ENCODE data around the gene FBXL15.
"Not testable (repeated sequence)": the region's sequence is repeated elsewhere in the genome, so short reads cannot be mapped to it uniquely, and the experiment has no call there.

Gene FBXL15

DNA sequence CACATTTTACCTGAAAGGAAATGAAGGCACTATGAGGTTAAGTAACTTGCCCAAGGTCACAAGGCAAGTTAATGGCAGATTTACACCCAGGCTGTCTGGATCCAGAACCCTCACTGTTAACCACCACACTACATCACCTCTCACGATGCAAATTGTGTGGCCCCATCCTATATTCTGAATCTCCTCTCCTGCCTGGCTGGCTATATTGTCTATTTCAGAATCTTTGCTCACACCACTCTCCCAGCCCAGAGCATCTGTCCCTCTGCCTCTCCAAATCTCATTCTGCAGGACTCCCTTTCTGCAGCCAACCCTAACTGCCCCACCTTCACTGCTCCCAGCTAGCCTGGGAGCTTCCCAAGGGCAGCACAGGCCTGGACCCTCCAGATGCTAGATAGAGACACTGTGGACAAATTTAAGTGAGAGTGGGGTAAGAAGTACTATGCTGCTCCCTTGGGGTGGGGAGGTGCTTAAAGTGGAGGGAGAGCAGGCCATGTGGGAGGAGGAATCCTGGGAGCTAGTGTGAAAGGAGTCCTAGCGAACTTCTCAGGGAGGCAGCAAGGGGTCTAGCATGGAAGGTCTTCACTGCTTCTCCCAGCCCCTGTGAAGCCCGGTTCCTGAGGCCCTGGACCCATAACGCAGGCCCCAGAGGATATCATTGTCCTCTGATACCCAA is 11.0 kb downstream of the FBXL15 start:
- DNase-seq = no peak

DNA sequence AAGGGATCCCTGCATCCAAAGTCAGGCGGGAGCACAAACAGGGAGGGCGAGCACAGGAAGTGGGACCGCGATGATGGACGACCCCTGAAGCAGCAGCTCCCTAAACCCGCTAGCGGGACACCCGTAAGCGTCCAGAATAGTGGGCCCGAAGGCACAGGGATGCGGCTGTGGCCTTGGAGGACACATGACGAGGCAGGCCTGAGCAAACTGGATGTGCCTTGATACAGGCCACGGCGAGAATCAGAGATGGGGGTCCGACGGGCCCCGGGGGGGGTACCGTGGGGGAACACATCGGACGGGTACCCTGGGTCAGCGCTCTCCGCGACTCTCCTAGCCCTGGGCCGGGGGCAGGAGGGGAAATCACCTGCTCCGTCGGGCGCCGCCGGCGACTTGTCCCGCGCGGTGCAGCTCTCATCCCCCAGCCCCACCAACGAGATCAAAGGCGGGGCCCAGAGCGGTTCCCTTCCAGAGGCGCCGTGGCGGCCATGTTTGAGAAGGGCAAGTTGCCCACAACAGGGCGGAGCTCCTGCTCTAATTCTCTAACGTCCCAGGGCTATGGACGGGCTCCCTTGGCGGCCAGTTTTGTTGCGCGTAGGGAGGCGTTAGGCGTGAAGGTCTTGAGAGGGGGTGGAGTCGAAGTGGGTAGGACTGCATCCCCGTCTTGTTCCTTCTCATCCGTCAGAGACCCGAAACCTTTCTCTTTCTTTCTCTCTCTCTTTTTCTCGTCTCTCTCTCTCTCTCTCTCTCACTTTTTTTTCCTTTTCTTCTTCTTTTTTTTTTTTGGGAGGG is 11.7 kb downstream of the FBXL15 start, which contains the start of gene CUEDC2:
Gene CUEDC2 (minus strand): TSS at position 413 of the 789 bp plus-strand sequence. CDS start 7,386 bp downstream, outside the sequence.
- peak; percentile 95 for DNase-seq

DNA sequence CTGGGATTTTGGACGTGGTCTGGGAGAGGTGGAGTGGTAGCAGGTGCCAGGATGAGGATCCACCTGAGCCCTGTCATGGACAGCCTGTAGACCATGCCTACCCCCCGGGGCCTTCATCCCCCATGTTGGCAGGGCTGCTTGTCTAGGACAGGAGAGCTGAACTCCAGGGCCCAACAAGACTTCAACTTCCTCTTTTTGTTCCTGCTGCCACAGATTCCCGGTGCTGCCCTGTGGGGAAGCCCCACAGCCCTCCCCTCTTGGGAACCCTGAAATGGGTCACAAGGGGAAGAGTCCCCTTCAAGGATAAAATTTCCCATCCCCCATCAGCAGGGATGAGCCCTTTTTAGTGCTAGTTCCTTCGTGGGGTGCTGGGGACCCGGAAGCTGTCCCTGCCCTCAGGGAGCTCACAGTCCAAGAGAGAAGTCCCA is 13.0 kb downstream of the FBXL15 start:
- DNase-seq = no peak

DNA sequence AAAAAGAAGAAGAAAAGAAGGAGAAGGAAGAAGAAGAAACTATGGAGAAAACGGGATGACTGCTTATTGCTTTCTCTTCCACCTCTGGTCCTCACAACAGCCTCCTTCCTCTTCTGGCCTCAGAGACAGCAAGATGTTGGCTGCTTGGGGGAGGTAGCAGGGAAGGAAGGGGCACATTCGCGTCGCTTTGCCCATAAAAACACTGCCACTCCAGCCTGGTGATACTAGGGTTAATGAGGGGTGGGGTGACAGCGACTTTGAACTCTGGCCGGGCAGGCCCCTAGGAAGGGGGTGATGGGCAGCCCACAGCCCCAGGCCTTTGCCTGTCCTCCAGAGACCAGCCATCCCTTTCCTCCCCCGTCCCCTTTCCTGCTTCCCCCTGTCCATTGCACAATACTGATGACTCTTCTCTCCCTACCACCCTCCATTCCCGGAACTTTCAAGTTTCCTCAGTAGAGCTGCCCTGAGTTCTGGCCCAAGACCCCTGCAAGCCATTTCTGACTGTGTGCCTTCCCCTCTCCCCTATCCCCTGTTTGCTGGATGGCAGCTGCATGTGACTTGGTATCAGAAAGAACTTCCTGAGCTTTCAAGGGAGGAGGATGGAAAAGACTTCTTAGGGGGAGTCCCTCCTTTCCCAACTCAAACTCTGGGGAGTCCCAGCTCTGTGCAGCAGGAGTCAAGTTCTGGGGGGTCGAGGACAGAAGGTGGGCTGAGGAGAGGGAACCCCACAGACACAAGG is 13.9 kb downstream of the FBXL15 start:
- no peak for DNase-seq

DNA sequence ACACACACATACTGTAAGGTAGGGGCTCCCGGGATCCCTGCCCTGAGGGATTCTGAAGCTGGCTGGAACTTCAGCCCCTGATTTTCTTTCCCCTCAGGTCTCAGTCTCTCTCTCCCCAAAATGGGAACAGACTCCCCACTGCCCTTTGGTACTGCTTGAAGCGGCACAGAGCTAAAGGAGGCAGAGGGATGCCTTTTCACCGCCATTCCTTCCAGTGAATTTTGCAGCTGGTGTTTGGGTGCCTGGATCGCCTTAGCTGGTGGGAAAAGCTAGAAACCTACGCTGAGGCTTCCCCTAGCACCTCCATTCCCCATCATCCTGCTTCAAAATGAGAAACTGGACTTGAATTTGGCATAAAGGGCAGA is 14.5 kb downstream of the FBXL15 start:
- no peak for DNase-seq

DNA sequence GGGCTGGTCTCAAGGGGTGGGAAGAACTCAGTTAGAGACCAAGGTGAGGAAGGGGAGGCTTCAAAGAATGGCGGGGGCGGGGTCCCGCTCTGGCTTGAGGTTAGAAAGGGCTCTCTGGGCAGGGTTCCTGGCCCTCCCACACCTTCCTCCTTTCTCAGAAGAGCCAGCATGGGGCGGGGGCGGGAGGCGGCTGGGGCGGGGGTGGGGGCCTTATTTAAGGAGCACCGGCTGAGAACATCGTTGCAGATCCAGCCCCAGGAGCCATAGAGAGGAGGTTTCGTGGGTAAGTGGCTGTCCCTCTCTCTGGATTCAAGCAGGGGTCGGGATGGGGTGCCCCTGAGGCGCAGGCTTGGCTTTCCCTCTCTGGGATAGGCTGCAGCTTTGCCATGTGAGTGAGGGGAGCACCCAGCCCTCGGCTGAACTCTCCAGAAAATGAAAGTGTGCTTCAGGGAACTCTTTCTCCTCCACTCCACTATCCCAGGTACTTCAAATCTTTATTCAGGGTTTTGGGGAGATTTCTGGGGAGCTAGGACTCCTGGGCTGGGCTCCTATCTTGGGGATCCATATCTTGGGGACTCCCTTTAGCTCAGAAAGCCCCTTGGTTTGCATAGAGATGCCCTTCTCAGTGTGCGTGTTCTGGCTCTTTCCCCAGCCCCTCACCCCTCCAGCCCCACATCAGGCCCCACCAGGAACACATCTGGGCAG is 15.0 kb downstream of the FBXL15 start:
- no peak for DNase-seq

DNA sequence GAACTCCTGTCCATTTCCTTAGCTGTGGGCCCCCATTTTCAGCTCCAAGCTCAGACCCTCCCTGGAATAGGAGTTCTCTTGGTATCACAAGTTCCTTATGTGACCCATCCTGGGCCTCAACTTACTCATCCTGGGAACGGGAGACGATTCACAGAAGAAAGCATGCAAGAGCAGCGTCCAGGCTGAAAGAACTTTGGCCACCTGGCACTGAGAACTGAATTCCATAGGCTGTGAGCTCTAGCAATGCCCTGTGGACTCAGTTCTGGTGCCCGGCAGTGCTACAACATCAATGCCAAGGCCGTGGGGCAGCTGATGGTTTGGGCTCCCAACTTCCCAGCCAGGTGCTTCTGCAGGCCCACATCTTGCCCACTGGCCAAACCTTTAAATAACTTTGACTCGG is 15.7 kb downstream of the FBXL15 start:
- DNase-seq = no peak

DNA sequence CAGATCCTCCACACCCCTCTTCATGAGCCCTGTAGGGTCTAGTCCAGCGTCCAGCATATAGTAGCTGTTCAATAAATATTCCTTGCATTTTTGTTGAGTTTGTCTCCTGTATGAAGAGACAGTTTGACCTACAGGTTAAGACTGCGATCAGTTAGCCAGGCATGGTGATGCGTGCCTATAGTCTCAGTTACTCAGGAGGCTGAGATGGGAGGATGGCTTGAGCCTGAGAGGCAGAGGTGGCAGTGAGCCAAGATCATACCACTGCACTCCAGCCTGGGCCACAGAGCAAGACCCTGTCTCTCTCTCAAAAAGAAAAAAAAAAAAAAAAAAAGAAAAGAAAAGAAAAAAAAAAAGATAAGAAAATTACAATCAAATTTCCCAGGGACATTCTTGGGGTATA is 16.9 kb downstream of the FBXL15 start:
- no peak for DNase-seq

DNA sequence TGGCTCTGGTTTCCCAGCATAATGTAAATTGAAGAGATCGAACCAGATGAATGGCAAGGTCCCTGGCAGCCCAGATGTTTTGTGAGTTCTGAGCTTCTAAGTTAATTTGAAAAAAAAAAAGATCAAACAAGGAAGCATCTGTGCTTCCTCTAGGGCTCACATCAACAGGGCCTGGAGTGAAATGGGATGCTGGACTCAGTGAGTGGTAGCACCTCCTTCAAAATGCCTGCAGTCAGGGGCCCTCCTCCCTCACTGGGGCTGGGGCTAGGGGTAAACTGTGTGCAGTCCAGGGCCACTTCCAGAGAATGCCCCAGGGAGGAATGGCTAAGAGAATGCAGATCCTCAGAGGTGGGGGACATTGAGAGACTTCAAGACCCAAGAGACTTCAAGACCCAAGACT is 17.7 kb downstream of the FBXL15 start:
- no peak for DNase-seq

DNA sequence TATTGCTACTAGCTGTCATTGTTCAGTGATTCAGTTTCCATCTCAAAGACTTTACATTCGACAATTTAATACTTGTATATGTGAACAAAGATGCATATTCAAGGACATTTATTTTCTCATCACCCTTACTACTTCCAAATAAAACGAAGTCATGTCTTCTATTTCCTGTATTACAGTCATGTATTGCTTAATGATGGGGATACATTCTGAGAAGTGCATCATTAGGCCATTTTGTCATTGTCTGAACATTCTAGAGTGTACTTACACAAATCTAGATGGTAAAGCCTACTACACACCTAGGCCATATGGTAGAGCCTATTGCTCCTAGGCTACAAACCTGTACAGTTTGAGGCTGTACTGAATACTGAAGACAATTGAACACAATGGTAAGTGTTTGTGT is 24.2 kb downstream of the FBXL15 start:
- DNase-seq = no peak

DNA sequence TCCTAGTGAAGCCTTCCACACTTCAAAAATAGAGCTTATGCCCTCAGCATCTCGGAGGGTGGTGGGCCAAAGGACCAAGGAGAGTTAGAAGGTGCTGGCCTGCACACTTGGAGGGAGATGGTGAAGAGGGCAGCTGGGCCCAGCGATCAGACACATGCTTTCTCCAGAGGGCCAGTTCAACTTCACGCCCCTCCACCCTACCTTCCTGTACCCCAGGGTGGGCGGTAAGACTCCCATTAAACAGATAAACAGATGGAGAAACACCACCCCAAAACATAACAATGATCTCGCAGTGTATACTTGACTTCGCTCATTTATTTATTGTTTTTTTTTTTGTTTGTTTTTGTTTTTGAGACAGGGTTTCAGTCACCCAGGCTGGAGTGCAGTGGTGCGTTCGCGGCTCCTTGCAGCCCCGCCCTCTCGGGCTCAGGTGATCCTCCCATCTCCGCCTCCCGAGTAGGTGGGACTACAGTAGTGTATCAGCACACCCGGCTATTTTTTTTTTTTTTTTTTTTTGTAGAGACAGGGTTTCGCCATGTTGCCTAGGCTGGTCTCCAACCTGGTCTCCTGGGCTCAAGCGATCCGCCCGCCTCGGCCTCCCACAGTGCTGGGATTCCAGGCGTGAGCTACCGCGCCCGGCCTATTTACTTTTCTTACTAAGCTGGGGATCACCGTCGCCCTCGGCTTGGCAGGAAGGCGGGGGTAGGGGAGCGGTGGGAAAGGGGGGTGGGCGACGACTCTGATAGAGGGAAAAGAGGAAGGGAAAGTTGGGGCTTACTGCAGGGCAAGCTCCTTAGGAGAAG is 28.9 kb downstream of the FBXL15 start:
- DNase-seq = peak; percentile 91

DNA sequence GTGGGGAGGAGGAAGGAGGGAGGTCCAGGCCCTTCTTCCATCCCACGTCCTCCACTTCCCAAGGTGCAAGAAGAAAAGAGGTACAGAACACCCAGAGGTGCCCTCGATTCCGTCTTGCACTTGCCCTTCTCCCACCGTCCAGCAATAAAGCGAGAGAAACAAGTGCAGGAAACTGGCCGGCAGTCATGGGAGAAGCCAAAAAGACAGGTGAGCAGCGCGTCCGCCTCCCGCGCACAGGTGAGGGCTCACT is 29.4 kb downstream of the FBXL15 start:
- DNase-seq = no peak

DNA sequence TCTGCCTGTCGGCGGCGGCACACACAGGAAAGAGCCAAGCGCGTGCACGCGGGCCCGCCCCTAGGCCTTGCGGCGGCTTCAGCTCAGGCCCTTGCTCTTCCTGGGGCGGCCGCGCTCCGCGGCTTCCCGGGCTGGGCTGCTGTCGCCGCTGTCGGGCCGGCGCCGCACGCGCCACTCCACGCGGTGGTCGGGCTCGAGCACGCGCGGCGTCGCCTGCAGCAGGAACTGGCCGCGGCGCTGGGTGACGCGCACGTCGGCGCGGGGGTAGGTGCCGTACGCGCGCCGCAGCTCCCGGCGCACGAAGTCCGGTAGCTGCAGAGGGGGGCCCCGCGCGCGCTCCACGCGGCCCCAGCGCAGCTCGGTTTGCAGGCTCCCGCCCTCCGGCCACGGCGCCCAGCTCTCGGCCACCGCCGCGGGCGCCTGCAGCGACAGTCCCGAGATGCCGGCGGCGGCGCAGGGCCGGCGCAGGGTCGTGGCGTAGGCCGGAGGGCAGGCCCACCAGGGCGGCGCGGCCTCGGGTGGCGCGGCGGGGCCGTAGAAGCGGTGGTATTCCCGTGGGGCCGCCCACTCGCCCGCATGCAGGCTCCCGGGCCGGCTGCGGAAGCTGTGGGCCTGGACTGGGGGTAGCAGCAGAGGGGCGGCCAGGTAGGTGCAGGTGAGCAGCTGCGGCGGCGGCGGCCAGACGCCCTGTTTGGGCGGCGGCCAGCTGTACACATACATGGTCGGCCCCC is 29.9 kb downstream of the FBXL15 start:
- DNase-seq = peak; percentile 86

DNA sequence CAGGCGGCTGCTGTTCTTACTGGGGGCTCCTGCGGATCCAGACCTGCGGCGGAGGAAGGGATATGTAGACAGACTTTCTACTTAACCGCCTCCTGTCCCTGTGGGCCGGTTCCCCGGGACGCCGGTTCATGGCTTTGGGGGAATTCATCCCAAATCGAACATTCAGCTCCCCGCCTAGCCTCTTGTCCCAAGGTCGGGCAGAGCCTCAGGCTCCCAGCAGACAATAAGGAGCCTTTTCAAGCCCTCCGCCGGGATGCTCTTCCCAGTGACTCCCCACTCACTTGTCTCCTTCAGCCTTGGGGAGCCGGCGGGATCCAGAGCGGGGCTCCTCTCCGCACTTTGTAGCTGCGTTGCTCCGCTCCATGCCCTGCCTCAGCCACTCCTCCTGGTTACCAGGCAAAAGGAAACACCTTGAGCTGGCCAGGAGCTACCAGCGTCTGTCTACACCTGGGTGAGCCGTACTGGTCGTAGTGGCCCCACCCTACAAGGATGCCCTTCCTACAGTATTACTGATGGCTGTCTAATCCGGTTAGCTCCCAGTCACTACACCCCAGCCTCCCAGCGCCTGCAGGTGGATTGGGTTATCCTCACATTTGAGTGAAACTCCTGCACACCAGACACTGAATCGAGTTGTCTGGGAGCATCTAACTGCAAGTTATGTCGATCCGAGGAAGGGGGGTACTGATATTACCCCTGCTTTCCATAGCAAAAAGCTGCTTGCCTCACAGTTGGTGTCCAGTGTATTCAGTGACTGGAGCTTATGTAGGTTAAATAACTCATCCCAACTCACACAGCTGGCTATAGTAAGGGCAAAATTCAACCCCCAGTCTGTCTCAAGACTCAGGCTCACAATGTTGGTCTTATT is 30.7 kb downstream of the FBXL15 start, which contains the start of gene C10orf95:
Gene C10orf95 (minus strand): TSS at position 439 of the 865 bp plus-strand sequence. CDS start 450 bp downstream, outside the sequence.
- no peak for DNase-seq

DNA sequence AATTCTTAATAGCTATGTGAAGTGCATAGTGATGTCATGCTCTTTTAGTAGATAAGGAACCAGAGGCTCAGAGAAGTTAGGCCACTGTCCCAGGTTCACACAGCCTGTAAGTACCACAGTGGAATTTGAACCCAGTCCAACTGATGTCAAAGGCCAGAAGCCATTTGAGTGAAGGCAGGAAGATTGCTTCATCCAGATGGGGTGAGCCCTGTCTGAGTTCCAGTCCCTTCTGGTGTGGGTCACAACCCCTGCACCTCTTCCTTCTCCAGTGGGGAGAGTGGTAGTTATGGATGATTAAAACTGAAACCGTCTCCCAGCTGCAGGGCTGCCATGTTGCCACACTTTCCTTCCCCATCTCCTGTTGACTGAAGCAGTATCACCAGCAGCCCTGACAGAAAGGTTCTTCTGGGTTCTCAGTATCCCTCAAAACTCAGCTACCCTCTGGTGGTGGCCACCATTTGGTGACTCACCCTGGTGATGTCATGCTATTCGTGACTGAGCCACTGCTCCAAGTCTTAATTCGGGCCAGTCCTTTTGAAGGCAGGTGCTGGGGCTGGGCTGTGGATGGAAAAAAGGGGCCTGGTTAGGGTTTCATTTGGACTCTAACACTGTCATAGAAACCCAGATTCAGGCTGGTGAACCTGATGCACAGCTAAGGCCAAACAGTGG is 32.2 kb downstream of the FBXL15 start:
- peak; percentile 51 for DNase-seq

DNA sequence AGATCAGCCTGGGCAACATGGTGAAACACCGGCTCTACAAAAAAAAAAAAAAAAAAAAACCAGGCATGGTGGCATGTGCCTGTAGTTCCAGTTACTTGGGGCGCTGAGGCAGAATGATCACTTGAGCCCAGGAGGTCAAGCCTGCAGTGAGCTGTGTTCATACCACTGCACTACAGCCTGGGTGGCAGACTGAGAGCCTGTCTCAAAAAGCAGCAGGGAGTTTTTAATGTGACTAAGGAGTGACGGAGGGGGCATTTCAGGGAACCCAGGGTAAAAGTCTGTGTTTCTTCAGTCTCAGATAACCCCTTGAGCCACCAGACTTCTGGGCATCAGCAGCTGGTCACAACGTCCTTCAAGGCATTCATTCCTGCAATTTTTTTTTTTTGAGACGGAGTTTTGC is 32.9 kb downstream of the FBXL15 start:
- no peak for DNase-seq

DNA sequence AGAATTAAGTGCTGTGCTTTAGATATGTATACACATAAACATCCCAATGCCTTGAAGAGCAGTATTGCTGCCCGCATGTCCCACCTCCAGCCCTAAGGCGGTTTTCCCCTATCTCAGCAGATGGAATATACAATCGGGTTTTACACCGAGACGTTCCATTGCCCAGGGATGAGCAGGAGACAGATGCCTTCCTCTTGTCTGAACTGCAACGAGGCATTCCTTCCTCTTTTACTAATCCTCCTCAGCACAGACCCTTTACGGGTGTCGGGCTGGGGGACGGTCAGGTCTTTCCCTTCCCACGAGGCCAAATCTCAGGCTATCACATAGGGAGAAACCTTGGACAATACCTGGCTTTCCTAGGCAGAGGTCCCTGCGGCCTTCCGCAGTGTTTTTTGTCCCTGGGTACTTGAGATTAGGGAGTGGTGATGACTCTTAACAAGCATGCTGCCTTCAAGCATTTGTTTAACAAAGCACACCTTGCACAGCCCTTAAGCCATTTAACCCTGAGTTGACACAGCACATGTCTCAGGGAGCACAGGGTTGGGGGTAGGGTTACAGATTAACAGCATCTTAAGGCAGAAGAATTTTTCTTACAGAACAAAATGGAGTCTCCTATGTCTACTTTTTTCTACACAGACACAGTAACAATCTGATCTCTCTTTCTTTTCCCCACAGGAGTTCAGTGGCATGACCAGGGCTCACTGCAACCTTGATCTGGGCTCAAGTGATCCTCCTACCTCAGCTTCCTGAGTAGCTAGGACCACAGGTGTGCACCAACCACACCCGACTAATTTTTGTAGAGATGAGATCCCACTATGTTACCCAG is 34.2 kb downstream of the FBXL15 start:
- DNase-seq = not testable (repeated sequence)

DNA sequence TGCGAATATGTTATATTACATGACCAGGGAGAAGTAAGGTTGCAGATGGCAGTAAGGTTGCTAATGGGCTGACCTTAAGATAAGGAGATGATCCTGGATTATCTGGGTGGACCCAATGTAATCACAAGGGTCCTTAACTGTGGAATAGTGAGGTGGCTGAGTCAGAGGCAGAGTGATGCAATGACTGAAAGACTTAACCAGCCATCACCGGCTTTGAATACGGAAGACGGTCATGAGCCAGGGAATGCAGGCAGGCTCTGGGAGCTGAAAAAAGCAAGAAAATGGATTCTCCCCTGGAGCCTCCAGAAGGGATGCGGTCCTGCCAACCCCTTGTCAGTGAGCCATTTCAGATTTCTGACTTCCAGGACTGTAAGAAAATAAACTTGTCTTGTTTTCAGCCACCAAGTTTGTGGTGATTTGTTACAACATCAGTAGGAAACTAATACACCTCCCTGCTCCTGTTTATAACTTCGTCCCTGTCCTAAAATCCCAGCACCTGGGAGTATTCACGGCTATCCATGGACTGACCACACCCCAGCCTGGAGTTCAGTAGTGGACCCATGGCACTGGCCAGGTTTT is 35.3 kb downstream of the FBXL15 start:
- DNase-seq = no peak

Measured in activated naive CD4-positive, alpha-beta T cell treated with anti-CD3 and anti-CD28 coated beads, Interleukin-2, amount 50 U/mL, for 16 hours (primary cell).